BJ (cell line): ENCODE measurements around the gene KLHL35. TPM values are rescaled to one million over a fixed set of nuclear protein-coding genes. Genes with fewer than 3 reads are reported as not detected.

Source experiments
- CTCF ChIA-PET: fragments of 350-600 bp; formaldehyde crosslinking; extraction: SDS; loops from one replicate; lab custom pipeline; 2021; ENCODE audit warnings: antibody characterized with exemption, inconsistent platforms; lab: Yijun Ruan, JAX
- POLR2A ChIA-PET: fragments of 300-600 bp; sonication (Branson Sonifier 250); formaldehyde crosslinking; extraction: SDS; loops from one replicate; lab custom pipeline; 2021; ENCODE audit warnings: antibody characterized with exemption; lab: Charles Lee
- DNase-seq: peaks from one replicate; pipeline ENCODE4 v3.0.0-alpha.2; 2011; ENCODE audit warnings: low read depth
- H3K27me3 ChIP-seq: 2 replicates; pipeline ENCODE4 v1.6.0; 2011; ENCODE audit warnings: low read length; ENCODE audit not compliant: control insufficient read depth, insufficient read depth
- H3K36me3 ChIP-seq: 2 replicates; pipeline ENCODE4 v1.5.1; 2011; ENCODE audit warnings: low read length; ENCODE audit not compliant: control insufficient read depth, insufficient read depth
- H3K4me3 ChIP-seq: 2 replicates; pipeline ENCODE4 v1.5.1; 2011; ENCODE audit warnings: low read depth, mild to moderate bottlenecking, control low read depth, low read length
- CTCF ChIP-seq: IDR thresholded peaks from 2 replicates; pipeline ENCODE4 v1.5.1; 2011; ENCODE audit warnings: low read depth, mild to moderate bottlenecking, control low read depth, inconsistent platforms, low read length, moderate library complexity; ENCODE audit not compliant: insufficient read depth
- polyA minus RNA-seq: library from RNA; depleted of rRNA, polyadenylated mRNA; stranded (reverse); fragments of >200 nt; gene quantifications from 2 replicates; pipeline ENCODE4 v1.2.3, GENCODE V29; 2011; rRNA and poly(A)+ RNA removed
- polyA plus RNA-seq: library from polyadenylated mRNA; depleted of rRNA; stranded (reverse); fragments of >200 nt; gene quantifications from 2 replicates; pipeline ENCODE4 v1.2.3, GENCODE V29; 2011; rRNA removed

The KLHL35 gene
- polyA plus RNA-seq (1.7 and 3.1 TPM in 2 replicates), polyA minus RNA-seq (1.0 and 1.7 TPM in 2 replicates)

GRCh38 chr11:75432911-75433321, at the start of gene KLHL35:
Gene KLHL35, minus strand, starts transcription at chr11:75433203. Its CDS starts 2,574 bp downstream, at chr11:75430629.
- no peak for TF ChIP-seq CTCF
- ChIA-PET POLR2A (no interaction called here), CTCF (interaction anchor here (1.7 to 4.8 kb wide), 3 partner anchors 13 to 98 kb away, joined by 4 to 27 read pairs (median 18); no protein-coding TSS in a partner anchor)
- Histone ChIP-seq H3K36me3 (no peaks in the 10 kb centered on the region), H3K27me3 (peaks cover 26% of the 10 kb centered on the region), H3K4me3 (no peak within 1 kb of the TSS)
- DNase-seq, result no peak

- no peak for TF ChIP-seq CTCF
- Histone ChIP-seq H3K27me3 (no peaks in the 10 kb centered on the region), H3K4me3 (no peak overlapping the region), H3K36me3 (no peaks in the 10 kb centered on the region; the same call in 1 of the 2 replicates)
- POLR2A ChIA-PET, result no interaction called here
- DNase-seq, result no peak
- CTCF ChIA-PET, result no interaction called here
Measured at GRCh38 chr11:75481922-75482606, 49.1 kb upstream of the KLHL35 start.

- Histone ChIP-seq H3K4me3 (no peak overlapping the region), H3K36me3 (no peaks in the 10 kb centered on the region; the same call in 1 of the 2 replicates), H3K27me3 (no peaks in the 10 kb centered on the region)
- TF ChIP-seq CTCF, result no peak
- DNase-seq, result no peak
- POLR2A ChIA-PET, result no interaction called here
- CTCF ChIA-PET, result interaction anchor here (1.1 kb wide), 1 partner anchor 35 kb away, joined by 3 read pairs; no protein-coding TSS in a partner anchor
Measured at GRCh38 chr11:75481223-75481921, 48.4 kb upstream of the KLHL35 start.

DNA sequence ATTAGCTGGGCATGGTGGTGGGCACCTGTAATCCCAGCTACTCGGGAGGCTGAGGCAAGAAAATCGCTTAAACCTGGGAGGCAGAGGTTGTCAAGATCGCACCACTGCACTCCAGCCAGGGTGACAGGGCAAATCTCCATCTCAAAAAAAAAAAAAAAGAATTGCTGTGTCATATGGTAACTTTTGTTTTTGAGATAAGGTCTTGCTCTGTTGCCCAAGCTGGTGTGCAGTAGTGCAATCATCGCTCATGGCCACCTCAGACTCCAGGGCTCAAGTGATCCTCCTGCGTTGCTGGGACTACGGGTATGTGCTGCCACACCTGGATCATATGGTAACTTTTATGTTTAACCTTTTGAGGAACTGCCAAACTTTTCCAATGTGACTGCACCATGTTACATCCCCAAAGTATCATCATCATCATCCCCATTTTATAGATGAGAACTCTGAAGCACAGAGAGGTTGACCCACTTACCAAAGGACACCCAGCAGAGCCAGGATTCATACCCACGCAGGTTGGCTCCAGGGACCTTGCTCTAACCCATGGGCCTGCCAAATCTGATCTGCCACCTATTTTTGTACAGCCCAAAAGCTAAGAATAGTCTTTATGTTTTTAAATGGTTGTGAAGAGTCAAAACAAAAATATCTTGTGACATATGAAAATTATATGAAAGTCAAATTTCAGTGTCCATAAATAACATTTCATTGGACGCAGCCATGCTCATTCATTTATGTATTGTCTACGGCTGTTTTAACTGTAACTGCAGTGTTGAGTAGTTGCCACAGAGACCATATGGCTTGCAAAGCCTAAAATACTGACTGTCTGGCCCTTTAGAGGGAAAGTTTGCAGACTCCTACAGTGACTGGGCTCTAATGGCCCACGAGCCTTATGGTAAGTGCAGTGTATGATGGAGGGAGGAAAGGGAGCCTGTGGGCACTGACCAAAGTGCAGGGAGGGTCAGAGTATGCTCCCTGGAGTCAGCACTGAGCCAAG, 47.5 kb upstream of the KLHL35 start:
- POLR2A ChIA-PET, result no interaction called here

More for the DNA sequence above, 47.5 kb upstream of the KLHL35 start:
- no peak for DNase-seq
- no peak for TF ChIP-seq CTCF
- CTCF ChIA-PET, result interaction anchor here (1.1 kb wide), 1 partner anchor 35 kb away, joined by 3 read pairs; no protein-coding TSS in a partner anchor
- Histone ChIP-seq H3K36me3 (no peaks in the 10 kb centered on the region; the same call in 1 of the 2 replicates), H3K27me3 (no peaks in the 10 kb centered on the region), H3K4me3 (no peak overlapping the region)
